ENCODE measurements around the gene NCKAP1. TPM values are rescaled to one million over a fixed set of nuclear protein-coding genes. Genes with fewer than 3 reads are reported as not detected.

NCKAP1 gene
- total RNA-seq, 4 donors from 2014 or later: 94.5 to 146 (median 116) TPM

- Histone ChIP-seq H3K9me3 (no peaks in the 10 kb centered on the region), H3K27ac (no peak overlapping the region), H3K27me3 (no peaks in the 10 kb centered on the region), H3K4me3 (no peak overlapping the region), H3K36me3 (no peaks in the 10 kb centered on the region), H3K4me1 (peaks cover 15% of the 10 kb centered on the region)
- no peak for DNase-seq (ENCODE audit: low spot score in 2 of 2)
- TF ChIP-seq POLR2AphosphoS5 (IDR thresholded peaks at IDR 0.05) (no peak), CTCF (IDR thresholded peaks at IDR 0.05) (no peak), POLR2A (IDR thresholded peaks at IDR 0.05) (no peak), EP300 (IDR thresholded peaks at IDR 0.05) (no peak)
- WGBS: 76% methylated on average over 3 of the region's 3 CpGs
These were observed 28.9 kb downstream of the NCKAP1 start for GRCh38 chr2:183009249-183009899.

GRCh38 chr2:183001948-183002347 is 36.3 kb downstream of the NCKAP1 start:
- no peak overlapping the region for H3K4me3 ChIP-seq
- H3K36me3 ChIP-seq: peaks cover 33% of the 10 kb centered on the region
- TF ChIP-seq CTCF (IDR thresholded peaks at IDR 0.05) (no peak), POLR2A (IDR thresholded peaks at IDR 0.05) (no peak), EP300 (IDR thresholded peaks at IDR 0.05) (no peak), POLR2AphosphoS5 (IDR thresholded peaks at IDR 0.05) (no peak)
- H3K4me1 ChIP-seq: no peaks in the 10 kb centered on the region
- no peaks in the 10 kb centered on the region for H3K9me3 ChIP-seq
- 75% methylated on average over 2 of the region's 2 CpGs for WGBS
- no peak for DNase-seq (ENCODE audit: low spot score in 2 of 2)
- no peaks in the 10 kb centered on the region for H3K27me3 ChIP-seq
- no peak overlapping the region for H3K27ac ChIP-seq

- no peaks in the 10 kb centered on the region for H3K27me3 ChIP-seq
- no peak for TF ChIP-seq POLR2A (IDR thresholded peaks at IDR 0.05)
- TF ChIP-seq EP300 (IDR thresholded peaks at IDR 0.05): no peak
- TF ChIP-seq CTCF (IDR thresholded peaks at IDR 0.05): no peak
- TF ChIP-seq POLR2AphosphoS5 (IDR thresholded peaks at IDR 0.05): no peak
- no peak for DNase-seq (ENCODE audit: low spot score in 2 of 2)
- no peaks in the 10 kb centered on the region for H3K4me1 ChIP-seq
- WGBS: 93% methylated on average over 10 of the region's 10 CpGs
- H3K27ac ChIP-seq: no peak overlapping the region
- peaks cover 42% of the 10 kb centered on the region for H3K36me3 ChIP-seq
- no peak overlapping the region for H3K4me3 ChIP-seq
- no peaks in the 10 kb centered on the region for H3K9me3 ChIP-seq
These were observed 37.4 kb downstream of the NCKAP1 start for GRCh38 chr2:183000846-183001245.

GRCh38 chr2:182999348-183000028 is 38.8 kb downstream of the NCKAP1 start:
- no peaks in the 10 kb centered on the region for H3K4me1 ChIP-seq
- H3K27me3 ChIP-seq: no peaks in the 10 kb centered on the region
- no peak overlapping the region for H3K27ac ChIP-seq
- TF ChIP-seq POLR2AphosphoS5 (IDR thresholded peaks at IDR 0.05) (no peak), CTCF (IDR thresholded peaks at IDR 0.05) (no peak), EP300 (IDR thresholded peaks at IDR 0.05) (no peak), POLR2A (IDR thresholded peaks at IDR 0.05) (no peak)
- H3K4me3 ChIP-seq: no peak overlapping the region
- peaks cover 49% of the 10 kb centered on the region for H3K36me3 ChIP-seq
- no peaks in the 10 kb centered on the region for H3K9me3 ChIP-seq
- whole genome bisulfite sequencing: 94% methylated on average over 3 of the region's 3 CpGs
- no peak for DNase-seq (ENCODE audit: low spot score in 2 of 2)

GRCh38 chr2:182994228-182994912 is 43.9 kb downstream of the NCKAP1 start:
- no peaks in the 10 kb centered on the region for H3K9me3 ChIP-seq
- H3K27ac ChIP-seq: no peak overlapping the region
- DNase-seq (ENCODE audit: low spot score in 2 of 2): no peak
- no peak overlapping the region for H3K4me3 ChIP-seq
- 97% methylated on average over 13 of the region's 13 CpGs for WGBS
- H3K36me3 ChIP-seq: peaks cover 44% of the 10 kb centered on the region
- TF ChIP-seq POLR2AphosphoS5 (IDR thresholded peaks at IDR 0.05) (no peak), POLR2A (IDR thresholded peaks at IDR 0.05) (no peak), EP300 (IDR thresholded peaks at IDR 0.05) (no peak), CTCF (IDR thresholded peaks at IDR 0.05) (no peak)
- no peaks in the 10 kb centered on the region for H3K27me3 ChIP-seq
- H3K4me1 ChIP-seq: no peaks in the 10 kb centered on the region

Data from suprapubic skin (tissue), 4 donors.